Thyroid gland (tissue), 4 donors: Measurements from ENCODE around the gene MYCN. TPM values are rescaled to one million over a fixed set of nuclear protein-coding genes. Genes with fewer than 3 reads are reported as not detected.

Experiments used
- DNase-seq, 2 donors: peaks; one replicate each; pipeline ENCODE4 v3.0.0-alpha.2; 2019
- H3K27ac ChIP-seq, 3 donors: fragments of 200-600 bp; sonication (generic); 1 replicate in 2 of 3; 2 replicates in 1 of 3; pipeline ENCODE4 v1.5.1; 2016 to 2019; ENCODE audit warnings: mild to moderate bottlenecking in 1 of 3, moderate library complexity in 1 of 3
- H3K27me3 ChIP-seq: fragments of 200-600 bp; sonication (generic); one replicate; pipeline ENCODE4 v1.5.1; 2019
- H3K36me3 ChIP-seq, 2 donors: fragments of 200-600 bp; sonication (generic); one replicate each; pipeline ENCODE4 v1.5.1; 2016 to 2019
- H3K4me1 ChIP-seq, 2 donors: fragments of 200-600 bp; sonication (generic); one replicate each; pipeline ENCODE4 v1.5.1; 2017 to 2019
- H3K4me3 ChIP-seq, 3 donors: fragments of 200-600 bp; sonication (generic); replicated peaks in 1 of 3; 1 replicate in 2 of 3; 2 replicates in 1 of 3; pipeline ENCODE4 v1.5.1; 2016; ENCODE audit warnings: mild to moderate bottlenecking in 1 of 3
- H3K9me3 ChIP-seq: fragments of 200-600 bp; sonication (generic); one replicate; pipeline ENCODE4 v1.5.1; 2017
- CTCF ChIP-seq, 6 experiments: fragments of 200-600 bp in 3 of 6; fragments of 450-650 bp in 3 of 6; sonication (generic) in 3 of 6; IDR thresholded peaks; one replicate each; pipeline ENCODE4 v1.5.1; 2016 to 2019; ENCODE audit warnings: antibody characterized with exemption in 6 of 6, mild to moderate bottlenecking in 2 of 6, inconsistent platforms in 1 of 6, moderate library complexity in 1 of 6
- POLR2A ChIP-seq, 2 donors: fragments of 450-650 bp; IDR thresholded peaks; one replicate each; pipeline ENCODE4 v1.6.1; 2017; ENCODE audit warnings: antibody characterized with exemption in 2 of 2, mild to moderate bottlenecking in 2 of 2, moderate library complexity in 1 of 2
- WGBS, 2 donors: methylation state at CpG; one replicate each; pipeline ENCODE4 v1.1.5; 2017; 5-methylcytosine and 5-hydroxymethylcytosine counted together
- intact Hi-C: fragments of 100-400 bp; cut with DNase I; formaldehyde crosslinking; loops from one replicate; pipeline ENCODE4 v1.15.1; 2023
- total RNA-seq, 4 donors: library from RNA; depleted of rRNA; stranded (reverse); fragments of >200 nt; gene quantifications; one replicate each; pipeline ENCODE4 v1.2.3, GENCODE V29; 2016

Gene MYCN
- total RNA-seq, 4 donors from 2014 or later, result 5.9 to 13.3 (median 10.1) TPM

- no peak for TF ChIP-seq CTCF (IDR thresholded peaks at IDR 0.05)
- TF ChIP-seq POLR2A (IDR thresholded peaks at IDR 0.05), result no peak
- no peaks in the 10 kb centered on the region for H3K36me3 ChIP-seq
- no peak overlapping the region for H3K4me3 ChIP-seq
- H3K4me1 ChIP-seq, result peaks cover 30 to 36% of the 10 kb centered on the region in 2 donors
- H3K27me3 ChIP-seq, result no peaks in the 10 kb centered on the region
- intact Hi-C loops, result no loop called here
- WGBS, 2 donors, result 72 to 81% methylated on average over 9 of the region's 9 CpGs
- peak overlapping the region in 1 of 3 donors; percentile 97 for H3K27ac ChIP-seq
- no peaks in the 10 kb centered on the region for H3K9me3 ChIP-seq
- no peak for DNase-seq
Observed at GRCh38 chr2:15986068-15986560, 45.8 kb downstream of the MYCN start.

- H3K4me1 ChIP-seq, result peaks cover 34 to 36% of the 10 kb centered on the region in 2 donors
- intact Hi-C loops, result no loop called here
Observed at GRCh38 chr2:15986644-15987043, 46.3 kb downstream of the MYCN start.

GRCh38 chr2:15988733-15989132, 48.4 kb downstream of the MYCN start:
- intact Hi-C loops, result no loop called here
- no peak overlapping the region for H3K4me3 ChIP-seq
- H3K36me3 ChIP-seq, result no peaks in the 10 kb centered on the region
- peak overlapping the region; percentile 54 to 97 (median 91) for H3K27ac ChIP-seq
- H3K27me3 ChIP-seq, result no peaks in the 10 kb centered on the region
- TF ChIP-seq POLR2A (IDR thresholded peaks at IDR 0.05) (no peak), CTCF (IDR thresholded peaks at IDR 0.05) (no peak)
- H3K9me3 ChIP-seq, result no peaks in the 10 kb centered on the region
- no peak for DNase-seq
- peaks cover 34 to 36% of the 10 kb centered on the region in 2 donors for H3K4me1 ChIP-seq
- WGBS, 2 donors, result 61 to 69% methylated on average over 5 of the region's 5 CpGs

More at GRCh38 chr2:15986644-15987043, 46.3 kb downstream of the MYCN start:
- peak overlapping the region in 2 of 3 donors; percentile 19 to 97 for H3K27ac ChIP-seq
- H3K4me3 ChIP-seq, result no peak overlapping the region
- H3K27me3 ChIP-seq, result no peaks in the 10 kb centered on the region
- no peak for DNase-seq
- TF ChIP-seq POLR2A (IDR thresholded peaks at IDR 0.05) (no peak), CTCF (IDR thresholded peaks at IDR 0.05) (no peak)
- H3K36me3 ChIP-seq, result no peaks in the 10 kb centered on the region
- WGBS, 2 donors, result 83 to 85% methylated on average over 2 to 4 of the region's 4 CpGs
- no peaks in the 10 kb centered on the region for H3K9me3 ChIP-seq

- intact Hi-C loops, result no loop called here
- peak; percentile 88 to 90 for DNase-seq
- Histone ChIP-seq H3K4me3 (no peak overlapping the region), H3K27ac (peak overlapping the region; percentile 88 to 97 (median 91)), H3K4me1 (peaks cover 34 to 36% of the 10 kb centered on the region in 2 donors), H3K9me3 (no peaks in the 10 kb centered on the region), H3K36me3 (no peaks in the 10 kb centered on the region), H3K27me3 (no peaks in the 10 kb centered on the region)
- TF ChIP-seq CTCF (IDR thresholded peaks at IDR 0.05) (no peak), POLR2A (IDR thresholded peaks at IDR 0.05) (peak in 1 of 2 donors; percentile 43)
- 17 to 28% methylated on average over 7 of the region's 7 CpGs for WGBS, 2 donors
Observed at GRCh38 chr2:15989559-15989958, 49.2 kb downstream of the MYCN start.

GRCh38 chr2:15990151-15991101, 50.1 kb downstream of the MYCN start:
- no peaks in the 10 kb centered on the region for H3K27me3 ChIP-seq
- H3K4me1 ChIP-seq, result peaks cover 34 to 36% of the 10 kb centered on the region in 2 donors
- WGBS, 2 donors, result 84 to 86% methylated on average over 11 of the region's 11 CpGs
- H3K4me3 ChIP-seq, result no peak overlapping the region
- no peak for TF ChIP-seq CTCF (IDR thresholded peaks at IDR 0.05)
- no peak for TF ChIP-seq POLR2A (IDR thresholded peaks at IDR 0.05)
- no peaks in the 10 kb centered on the region for H3K36me3 ChIP-seq
- no peak for DNase-seq
- no peaks in the 10 kb centered on the region for H3K9me3 ChIP-seq
- intact Hi-C loops, result no loop called here
- H3K27ac ChIP-seq, result peak overlapping the region; percentile 88 to 97 (median 91)
